GM19193 (cell line): ENCODE data around the gene ANKS6.

ENCODE experiments used
- POLR2A ChIP-seq: IDR thresholded peaks from 4 replicates; pipeline ENCODE4 v1.6.1; 2011; ENCODE audit not compliant: insufficient read depth, insufficient read length; ENCODE audit errors: extremely low read depth

Gene ANKS6

DNA sequence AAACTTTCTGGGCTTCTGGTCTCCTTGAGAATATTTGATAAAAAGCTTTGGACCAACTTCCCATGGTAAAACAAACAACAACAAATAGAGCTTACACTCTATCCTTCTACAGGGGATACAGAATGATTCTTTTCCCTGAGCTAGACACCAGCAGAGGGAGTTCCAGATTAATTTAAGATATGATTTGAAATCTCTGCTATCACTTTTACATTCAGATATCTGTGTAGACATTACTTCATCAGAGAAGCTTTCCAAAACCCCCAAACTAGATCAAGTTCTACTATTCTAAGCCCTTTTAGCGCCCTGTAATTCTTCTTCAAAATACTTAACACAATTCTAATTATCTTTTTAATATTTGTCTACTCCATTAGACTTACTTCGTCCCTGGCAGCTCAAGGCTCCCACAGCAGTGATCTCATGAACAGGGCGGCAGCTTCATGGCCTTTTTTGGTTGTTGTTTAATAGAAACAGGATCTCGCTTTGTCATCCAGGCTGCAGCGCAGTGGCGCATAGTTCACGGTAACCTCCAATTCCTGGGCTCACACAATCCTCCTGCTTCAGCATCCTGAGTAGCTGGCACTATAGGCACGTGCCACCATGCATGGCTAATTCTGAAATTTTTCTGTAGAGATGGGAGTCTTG lies 10.2 kb upstream of the ANKS6 start:
- TF ChIP-seq POLR2A, result no peak

DNA sequence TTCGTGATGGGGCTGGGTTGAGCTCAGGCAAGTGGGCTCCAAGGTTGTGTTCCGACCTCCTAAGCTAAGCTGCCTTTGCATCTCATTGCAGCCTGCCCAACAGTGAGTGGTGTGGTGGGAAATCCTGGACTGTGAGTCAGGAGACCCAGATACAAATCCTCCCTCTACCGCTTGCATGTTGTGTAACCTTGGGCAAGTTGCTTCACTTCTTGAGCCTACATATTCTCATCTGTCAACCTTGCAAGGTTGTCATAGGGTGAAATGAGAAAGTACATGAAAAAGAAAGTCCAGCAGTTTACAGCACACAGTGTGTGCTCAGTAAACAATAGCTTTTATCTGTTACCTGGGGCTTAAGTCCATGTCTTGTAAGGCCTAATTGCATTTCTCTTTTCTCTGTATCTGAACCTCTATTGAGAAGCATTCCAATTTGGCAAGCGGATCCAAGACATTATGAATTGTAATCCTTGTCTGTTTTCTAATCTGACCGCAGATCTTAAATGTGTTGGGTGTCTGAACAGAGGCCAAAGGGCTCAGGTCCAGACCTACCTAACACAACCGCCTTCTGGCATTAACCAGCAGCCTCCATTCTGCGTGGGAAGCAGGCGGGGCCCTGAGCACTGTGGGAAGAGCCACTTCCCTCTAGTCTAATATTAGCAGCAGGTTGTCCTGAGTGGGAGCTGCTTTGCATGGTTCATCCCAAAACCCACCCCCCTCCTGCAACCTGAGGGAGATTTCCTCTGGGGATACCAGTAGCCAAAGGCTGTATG lies 9.3 kb upstream of the ANKS6 start:
- no peak for TF ChIP-seq POLR2A

DNA sequence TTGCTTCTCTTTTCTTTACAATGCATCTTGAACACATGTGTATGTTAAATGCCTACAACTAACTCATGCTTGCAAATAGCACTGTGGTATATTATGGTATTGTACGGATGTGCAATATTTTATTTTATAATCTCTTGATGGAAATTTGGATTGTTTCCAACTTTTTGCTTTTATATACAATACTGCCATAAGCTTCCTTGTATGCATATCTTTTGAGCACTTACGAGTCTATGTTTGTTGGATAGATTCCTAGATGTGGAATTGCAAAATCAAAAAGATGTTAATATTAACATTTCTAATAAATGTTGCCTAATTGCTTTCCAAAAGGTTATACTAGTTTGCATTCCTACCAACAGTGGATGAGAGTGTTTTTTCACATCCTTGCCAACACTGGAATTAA lies 7.7 kb upstream of the ANKS6 start:
- TF ChIP-seq POLR2A, result no peak

DNA sequence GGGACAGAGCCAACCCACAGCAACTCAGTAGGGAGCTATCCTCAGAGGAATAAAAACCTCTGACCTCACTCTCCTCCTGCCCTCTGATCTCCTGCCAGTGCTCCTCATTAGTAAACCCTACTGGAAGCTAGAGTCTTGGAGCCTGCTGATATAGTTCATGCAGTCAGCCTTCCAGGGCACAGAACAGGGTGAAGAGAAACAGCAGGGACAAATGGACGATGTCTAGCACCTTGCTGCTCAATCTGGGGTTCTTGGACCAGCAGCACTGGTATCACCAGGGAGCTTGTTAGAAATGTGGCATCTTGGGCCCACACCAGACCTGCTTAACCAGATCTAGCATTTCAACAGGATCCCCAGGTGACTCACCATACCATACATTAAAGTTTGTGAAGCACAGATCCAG lies 5.6 kb upstream of the ANKS6 start:
- TF ChIP-seq POLR2A, result no peak

DNA sequence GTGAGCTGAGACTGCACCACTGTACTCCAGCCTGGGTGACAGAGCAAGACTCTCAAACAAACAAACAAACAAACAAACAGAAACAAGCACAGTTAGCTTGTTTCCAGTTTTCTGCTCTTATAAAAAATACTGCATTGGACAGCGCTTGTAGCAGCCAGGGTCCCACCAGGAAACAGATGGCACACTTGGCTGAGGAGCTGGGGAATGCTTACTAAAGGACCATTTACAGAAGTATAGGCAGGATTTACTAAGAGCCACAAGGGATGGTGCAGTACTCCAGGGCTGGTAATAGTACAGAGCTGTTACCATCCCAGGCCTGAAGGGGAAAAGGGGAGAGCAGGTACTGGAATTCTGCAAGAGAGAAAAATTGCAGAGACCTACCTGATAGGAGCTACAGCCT lies 5.2 kb upstream of the ANKS6 start:
- TF ChIP-seq POLR2A, result no peak

DNA sequence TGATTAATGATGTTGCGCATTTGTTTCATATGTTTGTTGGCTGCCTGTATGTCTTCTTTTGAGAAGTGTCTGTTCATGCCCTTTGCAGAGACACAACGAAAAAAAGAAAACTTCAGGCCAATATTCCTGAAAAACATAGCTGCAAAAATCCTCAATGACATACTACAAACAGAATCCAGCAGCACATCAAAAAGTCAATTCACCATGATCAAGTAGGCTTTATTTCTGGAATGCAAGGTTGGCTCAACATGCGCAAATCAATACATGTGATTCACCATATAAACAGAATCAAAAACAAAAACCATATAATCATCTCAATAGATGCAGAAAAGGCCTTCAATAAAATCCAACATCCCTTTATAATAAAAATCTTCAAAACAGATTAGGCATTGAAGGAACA lies 1.9 kb upstream of the ANKS6 start:
- no peak for TF ChIP-seq POLR2A

DNA sequence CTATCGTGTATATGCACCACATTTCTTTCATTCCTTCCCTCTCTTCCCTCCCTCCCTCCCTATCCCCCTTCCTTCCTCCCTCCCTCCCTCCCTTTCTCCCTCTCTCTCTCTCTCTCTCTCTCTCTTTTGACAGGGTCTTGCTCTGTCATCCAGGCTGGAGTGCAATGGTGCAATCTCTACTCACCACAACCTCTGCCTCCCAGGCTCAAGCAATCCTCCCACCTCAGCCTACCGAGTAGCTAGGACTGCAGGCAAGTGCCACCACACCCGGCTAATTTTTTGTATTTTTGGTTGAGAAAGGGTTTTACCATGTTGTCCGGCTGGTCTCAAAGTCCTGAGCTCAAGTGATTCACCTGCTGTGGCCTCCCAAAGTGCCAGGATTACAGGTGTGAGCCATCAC lies 1.1 kb upstream of the ANKS6 start:
- no peak for TF ChIP-seq POLR2A

DNA sequence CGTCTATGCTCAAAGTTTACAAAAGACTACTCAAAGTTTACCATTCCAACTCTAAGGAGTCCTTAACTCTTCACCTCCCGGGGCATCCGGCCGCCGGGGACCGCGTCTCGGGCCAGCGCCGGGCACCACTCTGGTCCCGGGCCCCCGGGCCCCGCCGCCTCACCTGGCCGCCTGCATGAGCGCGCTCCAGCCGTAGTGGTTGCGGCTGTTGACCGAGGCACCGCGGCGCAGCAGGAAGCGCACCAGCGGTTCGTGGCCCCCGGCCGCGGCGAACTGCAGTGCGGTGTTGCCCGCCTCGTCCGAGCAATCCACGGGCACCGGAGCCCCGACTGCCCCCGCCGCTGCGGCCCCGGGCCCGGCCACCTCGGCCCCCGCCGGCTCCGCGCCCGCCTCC lies 388 bp downstream of the ANKS6 start:
- TF ChIP-seq POLR2A, result no peak

DNA sequence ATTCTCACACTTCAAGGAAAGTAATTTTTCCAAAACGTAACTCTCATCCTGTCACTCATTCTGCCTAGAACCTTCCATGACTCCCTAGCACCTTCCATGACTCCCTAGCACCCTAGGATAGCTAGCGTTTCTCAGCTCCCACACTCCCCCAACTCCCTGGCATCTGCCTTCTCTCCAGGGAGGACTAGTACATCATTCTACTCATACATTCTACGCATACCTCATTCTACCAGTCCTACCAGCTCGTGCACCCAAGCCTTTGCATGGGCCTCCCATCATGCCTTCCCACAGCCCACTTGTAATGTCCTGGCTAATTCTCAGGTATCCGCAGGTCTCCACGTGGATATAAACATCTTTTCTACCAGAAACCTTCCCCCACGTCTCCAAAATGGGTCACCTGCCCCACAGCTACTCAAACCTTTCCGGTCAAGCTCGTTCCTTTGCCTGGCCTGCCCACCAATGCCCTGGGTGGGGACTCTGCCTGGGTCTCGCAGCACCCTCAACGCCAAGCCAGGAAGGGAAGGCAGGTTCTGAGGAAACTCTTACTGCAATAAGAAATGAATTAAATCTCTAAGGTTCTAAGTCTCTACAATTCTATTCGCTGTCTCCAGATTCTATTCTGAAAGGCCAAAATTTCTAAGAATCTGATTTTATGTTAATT lies 930 bp downstream of the ANKS6 start:
- TF ChIP-seq POLR2A, result no peak

DNA sequence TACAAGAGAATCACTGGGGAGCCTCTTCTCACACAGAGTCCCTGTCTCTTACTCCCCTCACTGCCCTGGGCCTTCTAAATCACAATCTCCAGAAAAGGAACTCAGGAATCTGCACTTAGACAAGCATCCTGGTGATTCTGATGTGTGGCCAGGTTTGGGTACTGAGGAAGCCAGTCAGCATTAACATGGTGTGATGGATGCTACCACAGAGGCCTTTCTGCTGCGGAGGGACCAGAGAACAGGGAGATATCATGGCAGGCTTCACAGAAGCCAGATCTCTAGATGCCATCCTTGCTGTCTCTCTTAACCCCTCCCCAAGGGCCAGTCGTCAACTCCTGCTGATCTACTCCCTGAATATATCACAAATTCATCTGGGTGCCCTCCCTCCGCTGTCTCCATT lies 1.6 kb downstream of the ANKS6 start:
- TF ChIP-seq POLR2A, result no peak

DNA sequence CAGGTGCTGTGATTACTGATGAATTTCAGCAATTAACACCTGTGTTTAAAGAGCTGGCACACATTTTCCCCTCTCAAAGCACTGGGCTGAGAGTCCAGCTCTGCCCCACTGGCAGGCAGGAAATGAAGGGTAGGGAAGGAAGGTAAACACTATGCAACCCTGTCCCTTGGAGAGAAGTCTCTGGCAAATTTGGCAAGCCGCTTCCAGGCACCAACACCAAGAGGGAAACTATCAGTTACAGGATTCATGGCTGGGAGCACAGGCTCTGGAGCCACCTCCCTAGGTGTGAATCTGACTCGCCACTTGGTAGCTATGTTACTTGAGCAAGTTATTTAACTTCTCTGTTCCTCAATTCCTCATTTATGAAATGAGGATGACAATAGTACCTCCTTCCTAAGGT lies 3.3 kb downstream of the ANKS6 start:
- no peak for TF ChIP-seq POLR2A

DNA sequence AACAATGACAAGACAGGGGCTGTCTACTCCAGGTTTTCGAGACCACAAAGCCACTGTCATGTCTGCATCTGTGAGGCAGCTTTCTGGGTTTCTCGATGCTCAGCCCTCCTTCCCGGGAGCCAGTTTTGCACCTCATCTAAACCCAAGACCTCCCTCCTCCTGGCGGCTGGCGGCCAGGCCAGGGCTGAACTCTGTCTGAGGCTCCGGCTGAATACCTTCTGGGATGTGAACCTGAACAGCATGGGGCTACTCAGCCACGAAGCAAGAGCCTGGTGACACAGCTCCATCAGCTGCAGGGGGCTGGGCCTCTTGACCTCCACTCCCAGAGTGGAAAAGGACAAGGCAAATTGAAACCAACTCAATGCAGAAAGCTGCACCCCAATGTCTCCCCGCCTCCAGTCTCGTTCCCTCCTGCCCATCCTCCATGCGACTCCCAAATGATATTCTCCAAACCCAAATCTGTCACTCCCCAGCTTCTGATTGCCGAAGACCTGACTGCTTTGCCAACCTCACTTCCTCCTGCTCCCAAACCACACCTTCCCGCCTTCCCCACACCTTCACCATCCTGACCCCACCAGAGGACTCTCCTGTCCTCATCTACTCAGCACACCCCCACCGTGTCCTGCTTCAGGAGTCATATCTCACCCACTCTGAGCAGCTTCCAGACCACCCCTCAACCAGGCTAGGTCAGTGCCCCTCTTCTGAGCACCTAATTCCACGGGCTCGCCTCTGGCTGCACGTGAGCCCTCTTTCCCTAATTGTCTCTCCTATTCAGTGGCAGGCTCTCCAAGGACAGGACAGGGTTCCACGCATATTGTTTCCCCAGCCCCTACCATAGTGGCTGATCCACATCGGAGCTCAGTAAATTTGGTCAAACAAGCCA lies 4.5 kb downstream of the ANKS6 start:
- no peak for TF ChIP-seq POLR2A

DNA sequence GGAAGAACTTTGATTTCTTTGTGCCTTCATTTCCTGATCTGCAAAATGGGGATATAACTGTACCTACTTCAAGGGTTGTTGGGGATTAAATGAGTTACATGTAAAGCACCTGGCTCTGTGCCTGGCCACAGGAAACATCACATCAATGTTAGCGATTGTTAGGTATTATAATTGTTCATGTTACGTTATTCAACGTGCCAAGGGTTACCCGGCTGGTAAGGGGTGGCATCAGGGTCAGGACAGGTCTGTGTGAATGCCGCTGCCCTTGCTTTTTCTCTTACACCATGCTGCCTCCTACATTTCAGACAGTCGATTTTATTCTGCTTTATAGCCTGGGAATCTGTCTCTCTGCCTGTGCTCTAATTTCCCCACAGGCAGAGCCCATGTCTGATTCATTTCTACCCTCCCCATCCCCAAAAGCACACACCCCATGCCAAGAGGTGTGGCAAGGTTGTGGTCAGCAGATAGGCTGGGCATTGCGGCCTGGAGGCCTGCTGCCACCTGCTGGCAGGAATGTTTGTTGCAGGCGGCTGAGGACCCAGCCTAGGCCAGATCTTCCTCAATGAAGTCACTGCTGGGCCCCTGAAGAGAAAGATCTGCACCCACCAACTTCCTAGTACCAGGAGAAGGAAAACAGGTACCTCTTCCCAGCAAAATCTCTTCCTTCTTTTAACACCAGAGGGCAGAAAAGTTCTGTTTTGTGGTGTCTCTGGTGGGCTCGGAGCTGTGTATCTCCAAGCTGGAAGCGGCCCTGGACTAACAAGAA lies 5.3 kb downstream of the ANKS6 start:
- no peak for TF ChIP-seq POLR2A

DNA sequence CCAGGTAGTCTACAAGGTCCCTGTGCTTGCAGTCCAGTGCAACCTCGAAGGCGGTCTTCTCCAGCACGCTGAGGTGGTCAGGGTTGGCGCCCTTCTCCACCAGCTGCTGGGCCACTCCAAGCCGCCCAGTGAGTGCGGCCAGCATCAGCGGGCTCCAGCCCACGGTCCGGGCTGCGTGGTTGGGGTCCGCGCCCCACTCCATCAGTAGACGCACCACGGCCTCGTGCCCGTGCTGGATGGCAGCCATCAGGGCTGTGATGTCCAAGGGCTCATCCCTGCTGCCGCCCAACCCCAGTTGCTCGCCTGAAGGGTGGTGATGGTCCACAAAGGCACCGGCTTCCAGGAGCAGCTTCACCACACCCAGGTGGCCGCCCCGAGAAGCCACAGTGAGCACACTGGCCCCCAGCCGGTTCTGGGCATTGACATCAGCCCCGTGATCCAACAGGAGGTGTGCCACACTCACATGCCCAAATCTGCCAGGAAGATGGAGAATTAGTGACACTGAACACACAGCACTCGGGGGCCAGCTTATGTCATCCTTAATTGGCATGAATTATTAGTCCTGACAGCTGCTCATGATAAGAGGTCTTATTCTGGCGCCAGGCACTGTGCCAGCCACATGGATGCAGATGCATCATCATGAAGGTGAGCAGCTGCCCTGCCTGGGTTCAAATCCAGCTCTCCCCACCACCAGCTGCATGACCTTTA lies 6.1 kb downstream of the ANKS6 start:
- TF ChIP-seq POLR2A, result no peak
